ENCODE results near the gene MAPKBP1. TPM values are rescaled to one million over a fixed set of nuclear protein-coding genes. Genes with fewer than 3 reads are reported as not detected.

Gene MAPKBP1
- total RNA-seq, 1 donor from 2014 or later = 19.4 TPM

DNA sequence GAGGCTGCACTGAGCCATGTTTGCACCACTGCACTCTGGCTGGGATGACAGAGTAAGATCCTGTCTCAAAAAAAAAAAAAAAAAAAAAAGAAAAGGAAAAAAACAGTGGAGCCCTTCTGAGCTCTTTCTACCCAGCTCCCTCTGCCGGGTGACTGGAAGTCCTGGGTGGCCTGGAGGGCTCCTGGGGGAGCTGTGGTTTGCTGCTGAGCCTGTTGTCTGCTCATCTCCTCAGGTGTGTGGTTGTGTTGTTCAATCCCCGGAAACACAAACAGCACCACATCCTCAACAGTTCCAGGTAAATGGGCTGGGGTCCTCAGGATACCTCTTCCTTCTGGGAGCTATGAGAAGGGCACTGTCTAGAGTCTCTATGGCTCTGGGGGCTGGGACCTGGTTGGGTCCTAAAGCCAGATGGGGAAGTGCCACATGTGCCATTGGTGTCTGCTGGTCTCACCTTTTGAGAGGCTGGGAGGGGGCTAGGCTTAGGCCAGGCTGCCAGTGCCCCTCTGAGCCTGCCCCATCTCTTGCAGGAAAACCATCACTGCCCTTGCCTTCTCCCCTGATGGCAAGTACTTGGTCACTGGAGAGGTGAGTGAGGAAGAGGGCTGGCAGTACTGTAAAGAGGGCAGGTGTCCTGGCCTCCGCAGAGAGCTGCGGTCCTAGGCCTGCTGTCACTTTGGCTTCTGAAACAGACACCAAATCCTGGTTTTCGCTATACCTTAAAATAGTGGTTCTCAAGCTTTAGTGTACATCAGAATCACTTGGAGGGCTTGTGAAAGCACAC is 36.6 kb downstream of the MAPKBP1 start:
- no peak for DNase-seq

DNA sequence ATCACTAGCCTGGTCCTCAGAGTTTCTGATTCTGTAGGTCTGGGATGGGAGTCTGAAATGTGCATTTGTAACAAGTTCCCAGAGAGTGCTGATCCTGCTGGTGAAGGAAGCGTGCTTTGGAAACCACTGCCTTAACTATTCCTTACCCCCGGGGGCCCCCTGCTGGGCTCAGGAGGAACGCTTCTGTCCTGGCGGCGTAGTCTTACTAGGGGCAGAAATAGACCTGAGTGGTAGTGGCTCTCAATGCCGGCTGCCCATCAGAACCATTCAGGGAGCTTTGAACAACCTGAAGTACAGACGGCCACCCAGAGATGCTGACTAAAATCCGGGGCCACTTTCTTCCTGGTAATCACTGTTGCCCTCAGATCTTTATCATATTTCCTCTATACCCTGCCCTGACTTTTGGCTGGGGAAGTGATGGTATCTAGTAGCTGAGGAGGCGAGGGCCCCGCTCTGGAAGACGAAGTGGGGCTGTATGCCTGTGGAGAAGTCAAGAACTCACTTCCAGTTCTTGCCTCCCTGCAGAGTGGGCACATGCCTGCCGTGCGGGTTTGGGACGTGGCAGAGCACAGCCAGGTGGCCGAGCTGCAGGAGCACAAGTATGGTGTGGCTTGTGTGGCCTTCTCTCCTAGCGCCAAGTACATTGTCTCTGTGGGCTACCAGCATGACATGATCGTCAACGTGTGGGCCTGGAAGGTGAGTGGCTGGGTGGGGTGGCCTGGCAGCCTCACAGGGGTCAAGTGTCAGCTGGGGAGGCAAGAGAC is 37.3 kb downstream of the MAPKBP1 start:
- peak; percentile 92 for DNase-seq

DNA sequence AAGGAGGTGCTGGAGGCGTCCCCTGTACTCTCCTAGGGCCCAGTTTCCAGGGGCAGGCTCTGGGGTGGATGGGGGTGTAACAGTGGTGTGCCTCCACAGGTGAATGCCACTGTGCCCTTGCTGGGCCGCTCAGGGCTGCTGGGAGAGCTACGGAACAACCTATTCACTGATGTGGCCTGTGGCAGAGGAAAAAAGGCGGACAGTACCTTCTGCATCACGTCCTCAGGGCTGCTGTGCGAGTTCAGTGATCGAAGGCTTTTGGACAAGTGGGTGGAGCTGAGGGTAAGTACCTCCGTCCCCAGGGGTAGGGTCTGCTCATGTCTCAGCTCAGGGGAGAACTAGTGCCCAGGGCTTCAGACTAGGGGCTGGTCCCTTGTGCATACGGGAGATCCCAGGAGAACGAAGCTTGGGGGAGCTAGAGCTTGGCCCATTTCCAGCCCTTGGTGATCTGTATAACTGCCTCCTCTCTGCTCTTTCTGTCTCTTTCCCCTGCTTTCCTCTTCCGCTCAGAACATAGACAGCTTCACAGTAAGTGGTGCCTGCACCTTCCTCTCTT is 38.6 kb downstream of the MAPKBP1 start:
- DNase-seq = no peak

DNA sequence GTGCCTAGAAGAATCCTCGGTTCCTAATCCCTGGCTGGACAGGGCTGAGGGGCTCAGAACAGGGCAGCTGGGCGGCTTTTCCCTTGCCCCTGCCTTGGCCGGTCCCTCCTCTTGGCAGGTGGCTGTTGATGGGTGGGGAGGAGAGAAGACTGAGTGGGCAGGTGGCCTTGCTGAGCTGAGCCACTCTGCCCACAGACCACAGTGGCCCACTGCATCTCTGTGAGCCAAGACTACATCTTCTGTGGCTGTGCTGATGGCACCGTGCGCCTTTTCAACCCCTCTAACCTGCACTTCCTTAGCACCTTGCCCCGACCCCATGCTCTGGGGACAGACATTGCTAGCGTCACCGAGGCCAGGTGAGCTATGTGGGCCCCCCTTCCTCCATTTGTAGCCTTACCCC is 39.1 kb downstream of the MAPKBP1 start:
- DNase-seq = no peak

DNA sequence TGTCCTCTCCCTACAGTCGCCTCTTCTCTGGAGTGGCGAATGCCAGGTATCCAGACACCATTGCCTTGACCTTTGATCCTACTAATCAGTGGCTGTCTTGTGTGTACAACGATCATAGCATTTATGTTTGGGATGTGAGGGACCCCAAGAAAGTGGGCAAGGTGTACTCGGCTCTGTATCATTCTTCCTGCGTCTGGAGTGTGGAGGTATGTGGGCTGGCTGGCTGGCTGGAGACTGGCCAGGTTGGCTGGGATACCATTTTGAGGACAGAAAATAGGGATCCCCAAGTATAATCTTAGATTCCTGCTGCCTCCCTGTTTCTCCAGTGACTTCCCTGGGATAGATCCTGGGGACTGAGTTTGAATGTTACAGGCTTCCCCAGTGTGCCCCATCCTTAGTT is 40.2 kb downstream of the MAPKBP1 start:
- no peak for DNase-seq

DNA sequence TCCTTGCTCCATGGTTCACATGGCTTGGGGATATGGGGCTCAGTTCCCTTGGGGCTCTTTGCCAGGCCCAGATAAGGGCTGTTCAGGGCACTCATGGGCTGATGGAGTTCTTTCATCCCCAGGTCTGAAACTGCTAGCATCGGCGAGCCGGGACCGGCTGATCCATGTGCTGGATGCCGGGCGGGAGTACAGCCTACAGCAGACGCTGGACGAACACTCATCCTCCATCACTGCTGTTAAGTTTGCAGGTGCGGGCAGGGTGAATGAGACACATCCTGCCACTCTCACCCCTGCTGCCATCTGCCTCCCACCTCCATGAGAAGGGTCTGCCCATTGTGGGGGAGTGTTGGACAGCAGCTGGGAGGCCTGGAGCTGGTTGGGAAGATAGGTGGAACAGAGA is 42.5 kb downstream of the MAPKBP1 start:
- no peak for DNase-seq

DNA sequence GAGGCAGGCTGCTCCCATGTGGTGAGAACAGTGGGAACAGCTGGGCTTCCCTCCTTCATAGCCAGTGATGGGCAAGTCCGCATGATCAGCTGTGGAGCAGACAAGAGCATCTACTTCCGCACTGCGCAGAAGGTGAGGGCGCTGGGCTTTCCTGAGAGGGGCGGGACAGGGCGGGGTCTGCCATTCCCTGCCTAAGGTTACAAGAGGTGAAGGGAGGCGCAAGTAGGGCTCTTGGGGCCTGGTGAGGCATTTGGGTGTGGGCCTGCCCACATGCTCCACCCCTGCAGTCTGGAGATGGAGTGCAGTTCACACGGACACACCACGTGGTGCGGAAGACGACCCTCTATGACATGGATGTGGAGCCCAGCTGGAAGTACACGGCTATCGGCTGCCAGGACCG is 43.0 kb downstream of the MAPKBP1 start:
- DNase-seq = no peak

DNA sequence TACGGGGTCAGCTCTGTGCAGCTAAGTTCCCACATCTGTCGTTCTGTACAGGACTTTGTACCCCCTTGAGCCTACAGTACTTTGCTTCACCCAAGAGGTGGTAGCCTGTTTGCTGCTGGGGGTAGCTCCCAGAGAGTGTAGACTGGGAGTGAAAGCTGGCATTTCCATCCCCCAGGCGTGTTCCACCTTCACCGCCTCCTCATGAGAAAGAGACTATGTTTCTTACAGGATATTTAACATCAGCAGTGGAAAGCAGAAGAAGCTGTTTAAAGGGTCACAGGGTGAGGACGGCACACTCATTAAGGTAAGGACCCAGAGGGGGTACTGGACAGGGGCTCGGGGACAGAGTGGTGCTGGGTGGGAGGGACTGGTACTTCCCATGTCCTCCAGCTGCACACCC is 43.5 kb downstream of the MAPKBP1 start:
- DNase-seq = no peak

DNA sequence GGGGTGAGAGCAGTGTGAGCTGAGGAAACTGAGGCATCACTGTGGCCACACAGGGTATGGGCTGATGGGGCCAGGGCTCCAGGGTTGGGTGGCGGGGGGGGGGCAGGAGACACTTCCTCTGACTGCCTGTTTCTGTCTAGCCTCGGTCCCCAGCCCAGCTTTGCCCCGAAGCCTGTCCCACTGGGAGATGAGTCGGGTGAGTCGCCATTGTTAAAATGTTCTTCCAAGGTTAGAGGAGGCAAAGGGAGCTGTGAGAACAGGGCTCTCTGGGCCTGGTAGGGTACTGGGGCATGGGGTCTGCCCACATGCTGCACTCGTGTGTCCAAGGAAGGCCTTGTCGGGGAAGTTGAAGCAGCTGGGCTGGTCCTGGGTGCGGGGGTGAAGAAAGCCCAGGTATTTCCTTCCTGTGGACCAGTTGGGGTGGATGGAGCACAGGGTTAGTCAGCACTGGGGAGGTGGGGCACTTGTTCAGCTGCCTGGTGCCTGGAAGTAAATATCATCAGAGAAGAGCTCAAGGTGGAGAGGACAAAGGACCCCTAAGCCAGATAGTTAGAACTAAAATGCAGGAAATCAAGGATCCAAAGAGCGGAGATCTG is 45.3 kb downstream of the MAPKBP1 start:
- no peak for DNase-seq

DNA sequence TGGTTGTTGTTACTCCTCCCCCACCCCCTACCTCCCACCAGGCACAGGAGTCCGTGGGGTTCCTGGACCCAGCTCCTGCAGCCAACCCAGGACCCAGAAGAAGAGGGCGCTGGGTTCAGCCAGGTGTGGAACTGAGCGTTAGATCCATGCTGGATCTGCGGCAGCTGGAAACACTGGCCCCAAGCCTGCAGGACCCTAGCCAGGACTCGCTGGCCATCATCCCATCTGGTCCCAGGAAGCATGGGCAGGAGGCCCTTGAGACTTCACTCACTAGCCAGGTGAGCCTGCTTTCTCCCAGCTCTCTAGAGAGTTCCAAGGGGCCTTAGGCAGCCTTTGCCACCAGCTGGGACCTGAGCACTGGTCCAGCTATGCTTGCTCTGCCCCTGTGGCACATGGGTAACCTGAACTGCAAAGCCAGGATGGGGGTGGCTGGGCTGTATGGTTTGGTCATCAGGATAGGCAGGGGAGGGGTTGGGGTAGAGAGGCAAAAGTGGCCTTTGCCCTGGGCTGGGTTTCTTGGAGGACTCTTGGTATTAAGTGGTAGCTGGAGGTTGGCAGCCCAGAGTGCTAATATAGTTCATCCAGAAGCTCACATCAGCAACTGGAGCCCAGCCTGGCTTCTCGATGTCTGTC is 46.6 kb downstream of the MAPKBP1 start:
- no peak for DNase-seq

DNA sequence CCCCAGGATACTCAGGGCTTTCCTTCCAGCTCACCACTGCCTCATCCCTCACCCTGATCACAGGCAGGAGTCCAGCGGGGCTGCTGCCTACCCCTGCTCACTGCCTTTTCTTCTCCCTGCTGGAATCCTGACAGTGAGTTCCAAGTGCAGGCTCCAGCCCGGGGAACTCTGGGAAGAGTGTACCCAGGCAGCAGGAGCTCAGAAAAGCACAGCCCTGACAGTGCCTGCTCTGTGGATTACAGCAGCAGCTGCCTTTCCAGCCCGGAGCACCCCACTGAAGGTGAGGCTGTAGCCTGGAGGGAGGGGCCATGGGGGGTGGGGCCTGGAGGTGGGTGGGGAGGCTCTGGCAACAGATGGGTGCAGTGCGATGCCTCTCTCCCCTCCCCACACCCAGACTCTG is 47.5 kb downstream of the MAPKBP1 start:
- no peak for DNase-seq

DNA sequence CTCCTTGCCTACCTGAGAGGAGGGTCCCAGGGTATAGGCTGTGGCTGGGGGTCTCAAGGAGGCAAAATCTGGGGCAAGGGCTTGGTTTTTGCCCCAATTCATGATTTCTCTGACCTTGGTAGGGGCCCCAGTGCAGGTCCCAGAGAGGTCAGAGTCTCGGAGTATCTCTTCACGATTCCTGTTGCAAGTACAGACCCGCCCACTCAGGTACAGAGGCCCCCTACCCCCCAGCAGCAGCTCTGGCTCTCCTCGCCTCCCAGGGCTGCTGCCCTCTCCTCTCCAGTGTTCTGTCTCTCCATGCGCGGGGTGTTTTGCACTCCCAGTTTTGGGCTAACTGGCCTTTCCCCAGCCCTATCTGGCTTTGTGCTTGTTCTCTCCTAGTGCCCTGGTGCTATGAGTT is 48.2 kb downstream of the MAPKBP1 start:
- no peak for DNase-seq

DNA sequence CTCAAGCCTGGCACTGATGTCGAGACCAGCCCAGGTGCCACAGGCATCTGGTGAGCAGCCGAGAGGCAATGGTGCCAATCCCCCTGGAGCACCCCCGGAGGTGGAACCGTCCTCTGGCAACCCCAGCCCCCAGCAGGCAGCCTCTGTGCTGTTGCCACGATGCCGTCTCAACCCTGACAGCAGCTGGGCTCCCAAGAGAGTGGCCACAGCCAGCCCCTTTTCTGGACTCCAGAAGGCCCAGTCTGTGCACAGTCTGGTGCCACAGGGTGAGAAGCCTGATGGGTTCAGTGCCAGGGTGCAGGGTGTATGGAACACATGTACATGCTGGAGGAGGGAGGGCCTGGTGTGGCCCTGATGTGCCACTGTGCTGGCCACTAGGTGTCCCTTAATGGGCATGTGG is 48.7 kb downstream of the MAPKBP1 start:
- DNase-seq = no peak

DNA sequence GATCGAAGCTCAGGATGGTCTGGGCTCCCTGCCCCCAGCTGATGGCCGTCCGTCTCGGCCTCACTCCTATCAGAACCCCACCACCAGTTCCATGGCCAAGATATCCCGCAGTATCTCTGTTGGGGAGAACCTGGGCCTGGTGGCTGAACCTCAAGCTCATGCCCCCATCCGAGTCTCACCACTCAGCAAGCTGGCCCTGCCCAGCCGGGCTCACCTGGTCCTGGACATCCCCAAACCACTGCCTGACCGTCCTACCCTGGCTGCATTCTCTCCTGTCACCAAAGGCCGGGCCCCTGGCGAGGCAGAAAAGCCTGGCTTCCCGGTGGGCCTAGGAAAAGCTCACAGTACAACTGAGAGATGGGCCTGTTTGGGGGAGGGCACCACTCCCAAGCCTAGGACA is 49.2 kb downstream of the MAPKBP1 start:
- no peak for DNase-seq

DNA sequence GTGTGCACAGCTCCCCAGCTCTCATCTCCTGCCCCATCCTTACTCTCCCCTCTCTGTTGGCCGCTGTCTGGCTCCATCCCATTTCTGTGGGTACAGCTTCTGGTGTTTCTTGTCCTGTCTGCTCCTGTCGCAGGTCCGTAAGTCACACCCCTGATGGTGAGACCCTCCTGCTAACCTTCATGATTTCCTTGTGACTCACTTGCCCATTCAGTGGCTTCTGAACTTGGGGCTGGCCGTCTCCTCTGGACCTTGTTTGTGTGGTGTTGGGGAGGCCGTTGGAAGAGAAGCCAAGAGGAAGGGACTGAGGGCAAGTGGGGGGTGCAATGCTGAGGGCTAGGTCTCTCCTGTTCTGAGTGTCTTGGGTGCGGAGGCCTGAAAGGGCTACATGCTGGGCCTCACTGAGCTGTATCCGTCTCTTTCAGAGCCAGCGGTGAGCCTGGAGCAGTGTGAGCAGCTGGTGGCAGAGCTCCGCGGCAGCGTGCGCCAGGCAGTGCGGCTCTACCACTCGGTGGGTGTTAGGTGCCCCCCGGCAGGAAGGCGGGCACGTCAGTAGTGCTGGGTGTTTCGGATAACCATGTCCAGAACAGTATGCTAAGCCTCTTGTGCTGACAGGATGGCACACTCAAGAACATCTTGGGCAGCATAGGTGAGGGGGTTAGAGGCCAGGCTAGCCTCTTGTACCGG is 49.9 kb downstream of the MAPKBP1 start:
- no peak for DNase-seq

DNA sequence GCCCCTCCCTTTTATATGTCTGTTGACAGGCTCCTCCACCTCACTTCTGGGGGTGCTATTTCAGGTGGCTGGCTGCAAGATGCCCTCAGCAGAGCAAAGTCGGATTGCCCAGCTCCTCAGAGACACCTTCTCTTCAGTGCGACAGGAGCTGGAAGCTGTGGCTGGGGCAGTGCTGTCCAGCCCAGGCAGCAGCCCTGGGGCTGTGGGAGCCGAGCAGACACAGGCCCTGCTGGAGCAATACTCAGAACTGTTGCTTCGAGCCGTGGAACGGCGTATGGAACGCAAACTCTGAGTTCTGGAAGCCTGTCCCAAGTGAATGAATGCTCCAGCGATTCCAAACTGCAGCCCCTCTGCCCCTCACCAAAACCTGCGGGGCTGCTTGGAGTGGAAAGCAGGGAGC is 50.9 kb downstream of the MAPKBP1 start:
- DNase-seq = no peak

DNA sequence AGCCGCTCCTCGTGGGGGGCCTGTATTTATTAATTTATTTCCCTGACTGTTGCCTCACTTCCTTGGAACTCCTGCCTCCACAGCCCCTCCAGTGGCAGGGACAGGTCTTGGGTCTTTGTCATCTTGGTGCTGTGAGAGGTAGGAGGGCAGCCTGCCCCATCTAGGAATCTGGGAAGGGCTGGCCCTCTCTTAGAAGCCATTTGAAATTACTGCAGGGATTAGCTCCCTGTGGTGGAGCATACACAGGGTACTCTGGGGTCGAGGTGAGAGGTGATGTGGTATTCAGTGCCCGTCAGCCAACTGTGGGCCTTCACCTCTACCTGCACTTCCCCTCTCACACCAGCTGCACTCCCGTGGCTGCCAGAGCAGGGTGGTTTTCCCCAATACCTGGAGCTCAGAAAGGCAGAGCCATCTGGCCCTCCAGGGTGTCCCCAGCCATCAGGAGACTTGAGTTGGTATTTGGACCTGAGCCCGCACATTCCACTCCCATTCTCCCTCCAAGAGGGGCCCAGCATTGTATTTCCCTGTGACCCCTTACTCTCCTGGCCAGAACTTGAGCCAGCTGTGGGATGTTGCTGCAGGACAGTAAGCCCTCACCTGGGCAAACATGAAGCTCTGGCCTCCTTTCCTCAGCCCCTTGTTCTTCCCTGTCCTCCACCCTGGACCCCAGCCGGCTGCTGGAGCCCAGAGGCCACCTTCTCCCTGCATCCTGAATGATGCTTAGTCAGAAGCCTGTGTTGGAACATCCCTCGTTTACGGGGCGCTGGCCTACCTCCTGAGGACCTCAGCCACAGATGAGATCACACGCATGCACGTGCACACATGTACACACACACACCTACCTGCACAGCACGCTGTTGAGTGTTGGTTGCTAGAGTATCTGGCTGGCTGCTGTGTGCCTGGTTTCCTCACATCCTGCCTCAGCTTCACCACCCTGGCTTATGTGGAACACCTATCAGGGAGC is 51.6 kb downstream of the MAPKBP1 start:
- no peak for DNase-seq

DNA sequence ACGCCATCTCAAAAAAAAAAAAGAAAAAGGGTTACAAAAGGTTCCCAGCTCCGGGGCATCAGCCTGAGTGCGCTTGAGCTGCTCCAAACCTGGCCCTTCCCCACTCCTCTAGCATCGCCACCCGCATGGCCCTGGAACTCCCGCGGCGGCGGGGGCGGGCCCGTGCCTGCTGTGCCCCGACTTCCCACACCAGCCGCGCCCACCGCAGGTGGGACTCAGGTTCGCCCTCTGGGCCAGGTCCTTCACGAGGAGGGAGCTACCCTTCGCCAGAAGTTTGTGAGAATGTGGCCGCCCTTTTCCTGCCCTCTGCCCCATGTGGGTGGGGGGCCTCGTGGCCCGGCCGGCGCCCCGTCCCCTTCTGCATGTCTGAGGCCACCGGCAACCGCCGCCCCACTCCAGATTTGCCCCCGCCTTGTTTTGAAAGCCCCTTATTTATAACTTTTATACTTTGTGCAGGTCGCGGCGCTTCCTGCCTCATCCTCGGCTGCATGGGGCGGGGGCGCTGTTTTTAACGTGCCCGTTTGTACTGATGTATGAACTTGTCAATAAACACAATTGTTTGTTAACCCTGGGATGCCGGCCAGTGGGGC is 53.1 kb downstream of the MAPKBP1 start:
- DNase-seq = peak; percentile 11

DNA sequence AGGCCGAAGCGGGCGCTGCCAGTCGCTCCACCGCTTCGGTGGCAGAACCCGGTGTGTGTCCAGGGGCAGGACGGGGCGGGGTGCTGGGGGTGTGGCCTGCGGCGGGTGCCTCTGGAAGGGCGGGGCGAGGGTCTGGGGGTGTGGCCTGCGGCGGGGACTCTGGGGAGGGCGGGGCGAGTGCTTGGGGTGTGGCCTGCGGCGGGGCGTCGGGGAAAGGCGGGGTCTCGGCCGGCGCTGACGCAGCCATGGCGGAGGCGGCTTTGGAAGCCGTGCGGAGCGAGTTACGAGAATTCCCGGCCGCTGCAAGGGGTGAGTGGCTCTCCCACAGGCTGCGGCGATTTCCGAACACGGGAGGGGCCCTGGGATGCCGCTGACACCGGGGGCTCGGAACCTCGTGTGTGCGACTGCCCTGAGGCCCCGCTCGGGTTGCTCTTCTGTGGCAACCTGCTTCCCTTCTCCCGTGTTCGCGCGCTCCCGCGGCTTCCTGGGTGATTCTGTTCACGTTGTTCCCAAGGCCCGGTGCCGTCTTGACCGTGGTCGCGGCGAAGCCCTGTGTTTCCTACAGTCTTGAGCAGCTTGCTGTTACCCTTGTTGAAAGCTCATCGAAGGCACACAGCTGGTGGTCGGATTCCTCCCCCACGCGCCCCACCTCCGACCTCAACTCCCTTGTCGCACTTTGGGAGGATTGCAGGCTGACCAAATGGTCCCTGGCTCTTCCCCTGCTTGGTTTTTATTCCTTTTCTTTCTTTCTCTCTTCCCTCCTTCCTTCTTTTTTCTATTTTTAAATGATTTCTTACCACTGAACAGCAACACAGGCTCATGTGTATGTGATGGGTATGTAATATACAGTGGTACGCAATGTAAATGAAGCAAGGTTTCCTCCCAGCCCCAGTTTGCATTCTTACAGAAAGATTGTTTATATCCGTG is 53.9 kb downstream of the MAPKBP1 start, which contains the start of gene JMJD7:
Gene JMJD7, plus strand, starts transcription at position 213 of the 927 bp plus-strand sequence. Its CDS starts 33 bp downstream, at position 246.
- DNase-seq = peak; percentile 93

DNA sequence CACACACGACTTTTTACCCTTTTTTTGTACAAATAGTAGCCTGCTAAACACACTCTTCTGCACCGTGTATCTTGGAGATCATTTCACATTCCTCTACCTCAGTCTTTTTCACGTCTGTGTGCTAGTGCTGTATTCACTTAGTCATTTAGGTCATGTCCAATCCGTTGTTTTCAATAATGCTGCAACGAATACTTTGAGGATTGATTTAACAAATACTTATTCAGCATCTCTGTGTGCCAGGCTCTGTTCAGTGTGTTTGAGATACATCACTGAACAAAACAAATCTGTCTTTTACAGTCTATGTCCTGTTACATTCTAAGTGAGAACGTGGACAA is 54.5 kb downstream of the MAPKBP1 start:
- DNase-seq = peak; percentile 23

Measured in dermis blood vessel endothelial cell (primary cell).